ENCODE data around the gene ZSCAN10.
"Not testable (repeated sequence)": the region's sequence is repeated elsewhere in the genome, so short reads cannot be mapped to it uniquely, and the experiment has no call there.

ZSCAN10 gene

DNA sequence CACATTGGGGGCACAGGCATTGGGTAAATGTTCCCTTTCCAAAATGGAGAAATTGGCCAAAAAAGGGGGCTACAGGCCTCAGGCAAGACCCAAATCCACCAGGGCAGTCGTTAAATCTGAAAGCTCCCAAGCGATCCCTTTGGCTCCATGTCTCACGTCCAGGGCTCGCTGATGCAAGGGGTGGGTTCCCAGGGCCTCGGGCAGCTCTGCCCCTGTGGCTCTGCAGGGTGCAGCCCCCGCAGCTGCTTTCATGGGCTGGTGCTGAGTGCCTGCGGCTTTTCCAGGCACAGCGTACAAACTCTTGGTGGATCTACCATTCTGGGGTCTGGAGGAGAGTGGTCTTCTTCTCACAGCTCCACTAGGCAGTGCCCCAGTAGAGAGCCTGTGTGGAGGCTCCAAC lies 15.7 kb downstream of the ZSCAN10 start:
- DNase-seq, result not testable (repeated sequence)

DNA sequence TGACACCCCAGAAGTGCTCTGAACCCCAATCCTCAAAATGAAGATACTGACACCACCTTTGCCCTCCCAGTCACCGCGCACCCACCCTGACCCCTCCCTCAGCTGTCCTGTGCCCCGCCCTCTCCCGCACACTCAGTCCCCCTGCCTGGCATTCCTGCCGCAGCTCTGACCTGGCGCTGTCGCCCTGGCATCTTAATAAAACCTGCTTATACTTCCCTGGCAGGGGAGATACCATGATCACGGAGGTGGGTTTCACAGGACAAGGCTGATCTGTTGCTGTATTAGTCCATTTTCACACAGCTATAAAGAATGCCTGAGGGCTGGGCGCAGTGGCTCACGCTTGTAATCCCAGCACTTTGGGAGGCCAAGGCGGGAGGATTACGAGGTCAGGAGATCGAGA lies 17.1 kb downstream of the ZSCAN10 start:
- DNase-seq, result not testable (repeated sequence)

DNA sequence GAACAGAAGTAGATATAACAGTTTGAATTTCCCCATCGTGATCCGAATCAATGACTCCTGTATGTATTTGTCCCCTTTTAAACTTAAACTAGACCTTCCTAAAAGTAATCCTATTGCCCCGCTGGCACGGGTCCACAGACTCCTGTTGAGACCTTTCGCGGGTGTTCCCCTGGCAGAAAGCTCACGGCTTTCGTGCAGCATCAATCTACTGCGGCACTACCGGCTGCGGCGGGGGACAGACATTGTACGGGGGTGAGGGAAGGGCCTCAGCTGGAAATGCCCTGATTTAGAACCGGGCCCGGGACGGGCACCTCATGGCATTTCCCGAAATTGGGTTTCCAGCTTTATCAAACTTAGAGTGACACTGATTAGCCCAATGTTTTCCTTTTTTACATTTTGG lies 19.1 kb downstream of the ZSCAN10 start:
- no peak for DNase-seq

DNA sequence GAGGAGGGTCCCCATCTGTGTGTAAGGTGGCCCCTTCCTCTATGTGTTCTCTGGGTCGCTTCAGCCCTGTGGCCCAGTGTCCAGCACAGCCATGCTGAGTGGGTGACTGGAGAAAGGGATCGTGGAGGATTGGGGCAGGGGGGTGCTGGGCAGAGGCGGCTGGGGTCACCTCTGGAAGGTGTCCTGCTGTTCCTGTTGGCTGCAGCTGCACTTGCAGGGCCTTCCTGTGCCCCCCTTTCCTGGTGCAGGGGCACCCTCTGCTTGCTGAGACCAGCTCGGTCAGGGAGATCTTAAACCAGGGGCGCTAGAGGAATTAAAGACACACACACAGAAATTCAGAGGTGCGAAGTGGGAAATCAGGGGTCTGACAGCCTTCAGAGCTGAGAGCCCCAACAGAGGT lies 22.5 kb downstream of the ZSCAN10 start:
- DNase-seq, result no peak

GRCh38 chr16:3075946-3076345 lies 23.1 kb downstream of the ZSCAN10 start:
- not testable (repeated sequence) for DNase-seq

- DNase-seq, result no peak
Measured at GRCh38 chr16:3075523-3075915, 23.6 kb downstream of the ZSCAN10 start.

- no peak for DNase-seq
Measured at GRCh38 chr16:3074860-3075522, 24.1 kb downstream of the ZSCAN10 start.

DNA sequence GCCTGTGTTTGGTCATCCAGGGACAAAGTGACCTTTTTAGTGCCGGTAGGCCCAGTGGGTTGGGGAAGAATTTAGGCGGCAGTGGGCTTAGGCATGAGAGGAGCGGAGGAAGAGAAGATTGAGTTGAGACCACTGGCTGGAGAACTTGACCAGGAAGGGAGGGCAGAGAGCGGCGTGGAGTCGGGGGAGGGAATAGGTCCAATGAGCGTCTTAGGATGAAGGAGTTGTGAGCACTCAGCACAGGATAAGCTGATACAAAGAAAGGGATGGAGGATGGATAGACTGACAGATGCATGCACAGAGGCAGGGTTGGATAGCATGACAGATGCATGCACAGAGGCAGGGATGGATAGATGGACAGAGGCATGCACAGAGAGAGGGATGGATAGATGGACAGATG lies 25.6 kb downstream of the ZSCAN10 start:
- DNase-seq, result no peak

DNA sequence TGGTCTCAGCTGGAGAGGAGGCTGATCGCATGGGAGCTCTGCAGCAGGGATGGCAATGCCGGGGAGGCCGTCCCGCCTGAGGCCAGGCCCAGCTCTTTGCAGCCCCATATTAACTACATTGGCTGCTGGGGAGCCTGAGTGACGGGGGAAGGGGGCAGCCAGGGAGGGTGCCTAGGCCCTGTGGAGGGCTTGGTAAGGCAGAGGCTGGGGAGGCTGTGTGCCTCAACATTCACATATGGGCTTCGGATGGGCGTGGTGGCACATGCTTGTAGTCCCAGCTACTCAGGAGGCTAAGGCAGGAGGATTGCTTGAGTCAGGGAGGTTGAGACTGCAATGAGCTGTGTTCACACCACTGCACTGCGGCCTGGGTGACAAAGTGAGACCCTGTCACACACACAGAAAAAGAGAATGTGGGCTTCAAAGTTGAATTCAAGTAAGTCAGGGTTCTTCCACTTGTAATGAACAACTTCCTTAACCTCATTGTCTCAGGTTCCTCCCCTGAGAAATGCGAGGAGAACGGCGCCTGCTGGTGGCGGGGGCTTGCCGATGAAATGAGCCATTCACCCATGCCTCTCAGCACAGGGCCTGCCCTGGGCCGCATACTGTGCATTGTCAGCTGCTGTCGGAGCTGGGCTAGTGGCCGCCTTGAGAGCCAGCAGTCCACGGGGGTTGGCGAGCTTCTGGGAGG lies 26.4 kb downstream of the ZSCAN10 start:
- DNase-seq, result not testable (repeated sequence)

DNA sequence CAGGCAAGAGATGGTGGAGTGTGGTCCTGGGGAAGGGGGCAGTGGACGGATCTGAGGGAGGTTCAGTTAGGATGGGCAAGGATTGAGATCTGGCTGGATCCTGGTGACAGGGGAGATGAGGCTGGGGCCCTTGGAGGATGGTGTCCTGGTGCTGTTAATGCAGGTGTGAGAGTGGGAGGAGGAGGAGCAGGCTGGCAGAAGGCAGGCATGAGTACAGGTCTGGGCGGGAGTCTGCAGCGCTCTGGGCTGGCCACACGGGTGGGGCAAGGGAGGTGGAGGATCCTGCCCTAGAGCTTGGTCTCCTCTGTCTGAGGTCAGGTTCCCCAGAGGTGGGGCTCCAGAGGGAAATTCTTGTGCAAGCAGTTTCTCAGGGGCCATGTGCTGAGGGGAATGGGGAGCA lies 26.9 kb downstream of the ZSCAN10 start:
- not testable (repeated sequence) for DNase-seq

GRCh38 chr16:3071655-3072054 lies 27.4 kb downstream of the ZSCAN10 start:
- DNase-seq, result no peak

GRCh38 chr16:3070608-3071111 lies 28.4 kb downstream of the ZSCAN10 start:
- DNase-seq, result no peak

- DNase-seq, result not testable (repeated sequence)
Measured at GRCh38 chr16:3069146-3069545, 29.9 kb downstream of the ZSCAN10 start.

DNA sequence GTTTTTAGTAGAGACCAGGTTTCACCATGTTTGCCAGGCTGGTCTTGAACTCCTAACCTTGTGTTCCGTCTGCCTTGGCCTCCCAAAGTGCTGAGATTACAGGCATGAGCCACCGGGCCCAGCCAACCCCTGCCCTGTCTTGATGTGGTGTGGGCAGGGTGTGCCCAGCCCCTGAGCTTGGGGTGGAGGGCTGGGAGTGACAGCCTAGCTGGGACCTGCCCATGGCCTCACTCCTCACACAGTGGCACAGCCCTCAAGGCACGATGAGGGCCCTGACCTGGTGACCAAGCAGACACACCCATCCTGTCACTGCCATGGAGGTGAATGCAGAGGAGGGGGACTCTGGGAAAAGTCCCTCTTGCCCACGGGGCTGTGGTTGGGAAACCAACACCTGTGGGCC lies 30.6 kb downstream of the ZSCAN10 start:
- no peak for DNase-seq

- no peak for DNase-seq
Measured at GRCh38 chr16:3066440-3066748, 32.7 kb downstream of the ZSCAN10 start.

GRCh38 chr16:3065742-3066439 lies 33.2 kb downstream of the ZSCAN10 start:
- DNase-seq, result no peak

DNA sequence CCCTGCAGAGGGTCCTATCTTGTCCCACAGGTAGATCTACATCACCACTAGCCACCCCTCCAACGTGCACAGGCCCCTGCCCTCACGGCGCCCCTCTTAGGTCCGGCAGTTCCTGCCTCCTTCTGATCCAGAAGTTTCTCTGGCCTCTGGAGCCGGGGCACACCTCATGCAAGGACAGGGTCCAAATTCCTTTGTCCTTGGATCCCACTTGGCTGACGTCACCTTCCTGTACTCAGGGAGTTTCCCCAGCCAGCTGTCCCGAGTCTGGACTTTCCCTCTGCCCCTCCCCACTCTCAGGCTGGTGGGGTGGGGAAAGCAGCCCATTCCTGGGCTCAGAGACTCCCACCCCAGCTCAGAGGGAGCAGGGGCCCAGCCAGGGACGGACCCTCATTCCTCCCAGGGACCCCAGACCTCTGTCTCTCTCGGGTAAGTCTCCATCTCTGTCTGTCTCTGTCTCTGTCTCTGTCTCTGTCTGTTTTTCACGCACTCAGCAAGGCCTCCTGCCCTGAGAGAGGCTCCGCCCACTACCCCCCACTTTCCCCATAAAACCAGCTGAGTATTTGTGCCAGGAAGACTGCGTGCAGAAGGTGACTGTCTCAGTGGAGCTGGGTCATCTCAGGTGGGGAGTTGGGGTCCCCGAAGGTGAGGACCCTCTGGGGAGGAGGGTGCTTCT lies 33.9 kb downstream of the ZSCAN10 start, which contains the start of gene IL32:
Gene IL32, plus strand, starts transcription at position 572 of the 673 bp plus-strand sequence. CDS start 172 bp downstream, outside the sequence.
- DNase-seq, result no peak

GRCh38 chr16:3063625-3064386 lies 35.3 kb downstream of the ZSCAN10 start:
- no peak for DNase-seq

DNA sequence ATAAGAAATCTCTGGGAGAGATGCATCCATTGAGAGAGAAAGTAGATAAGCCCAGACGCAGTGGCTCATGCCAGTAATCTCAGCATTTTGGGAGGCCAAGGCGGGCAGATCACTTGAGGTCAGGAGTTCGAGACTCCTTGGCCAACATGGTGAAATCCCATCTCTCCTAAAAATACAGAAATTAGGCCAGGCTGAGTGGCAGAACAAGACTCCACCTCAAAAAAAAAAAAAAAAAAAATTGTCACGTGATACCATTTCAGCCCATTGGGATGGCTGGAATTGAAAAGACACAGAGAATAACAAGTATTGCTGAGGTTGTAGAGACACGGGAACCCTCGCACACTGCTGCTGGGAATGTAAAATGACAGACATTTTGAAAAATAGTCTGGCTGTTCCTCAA lies 36.5 kb downstream of the ZSCAN10 start:
- no peak for DNase-seq

GRCh38 chr16:3060339-3061127 lies 38.6 kb downstream of the ZSCAN10 start:
- no peak for DNase-seq

GRCh38 chr16:3059723-3060242 lies 39.3 kb downstream of the ZSCAN10 start:
- no peak for DNase-seq
